HG03439 (cell line): ENCODE results near the gene GMPR2.

ENCODE experiments used
- ATAC-seq: cut with Tn5 transposase; IDR thresholded peaks from one replicate; pipeline ENCODE4 v1.9.1; 2021; ENCODE audit warnings: mild to moderate bottlenecking, moderate library complexity; ENCODE audit not compliant: unreplicated experiment

The GMPR2 gene

GRCh38 chr14:24282736-24283135 is 50.0 kb downstream of the GMPR2 start:
- no peak for ATAC-seq

DNA sequence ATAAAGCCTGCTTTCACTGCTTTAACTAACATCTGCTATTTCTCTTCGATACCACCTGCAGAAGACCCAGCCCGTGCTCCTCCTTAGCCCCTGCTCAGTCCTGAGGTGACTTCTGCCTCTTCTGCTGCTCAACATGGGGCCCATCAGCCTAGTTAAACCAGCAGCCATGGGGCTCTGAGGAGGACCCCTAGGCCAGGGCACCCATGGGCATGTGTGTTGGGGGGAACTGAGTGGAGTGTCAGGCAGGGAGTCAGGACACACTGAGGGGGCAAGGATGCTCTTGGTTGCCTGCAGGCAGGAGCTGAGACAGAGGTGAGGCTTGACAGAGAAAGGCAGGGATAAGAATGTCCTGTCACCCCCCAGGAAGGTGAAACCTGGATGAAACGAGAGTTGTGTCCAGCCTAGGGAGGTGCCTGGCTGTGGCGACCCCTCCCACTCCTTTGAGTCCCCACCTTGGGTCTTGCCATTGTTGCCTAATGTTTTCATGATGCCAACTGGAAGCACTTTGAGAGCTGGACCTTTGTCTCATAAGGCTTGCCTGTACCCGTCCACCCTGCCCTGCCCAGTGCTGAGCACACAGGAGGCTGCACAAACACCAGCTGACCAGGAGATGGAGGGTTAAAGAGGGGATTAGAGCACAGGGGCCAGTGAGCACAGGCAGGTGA is 51.2 kb downstream of the GMPR2 start:
- ATAC-seq = no peak

DNA sequence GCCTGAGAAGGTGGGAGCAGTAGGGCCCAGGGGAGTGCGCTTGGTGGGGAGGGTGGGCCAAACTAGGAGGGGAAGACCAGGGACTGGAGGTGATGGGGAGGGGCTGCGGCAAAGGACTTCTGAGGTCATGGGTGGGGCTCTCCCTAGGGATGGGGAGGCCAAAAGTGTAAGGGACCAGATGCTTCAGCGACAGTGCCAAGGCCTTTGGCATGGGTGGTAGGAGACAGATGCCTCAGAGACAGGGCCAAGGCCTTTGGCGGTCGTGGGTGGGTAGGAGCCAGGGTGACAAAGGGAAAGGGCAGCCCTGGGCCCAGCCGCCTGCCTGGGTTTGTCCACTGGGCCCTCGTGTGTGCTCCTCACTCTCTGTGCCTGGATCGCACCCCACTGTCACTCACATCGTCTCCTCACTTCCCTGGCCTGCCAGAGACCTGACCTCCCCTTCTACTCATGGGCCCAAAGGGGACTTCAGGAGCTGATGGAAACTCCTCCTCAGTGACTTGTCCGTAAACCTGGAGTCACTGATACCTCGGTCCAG is 51.8 kb downstream of the GMPR2 start:
- ATAC-seq = no peak

GRCh38 chr14:24285351-24285750 is 52.6 kb downstream of the GMPR2 start:
- ATAC-seq = no peak

GRCh38 chr14:24286996-24287395 is 54.3 kb downstream of the GMPR2 start:
- ATAC-seq = no peak
